H54 (cell line): ENCODE data around the gene H1-8.

Source experiments
- DNase-seq: peaks from one replicate; pipeline ENCODE4 v3.0.0; 2011; ENCODE audit warnings: low spot score, mixed read lengths; ENCODE audit not compliant: insufficient read length
- FAIRE-seq: peaks from 3 replicates; lab custom pipeline; 2011; peaks lifted over from hg19 to GRCh38; lab: Jason Lieb, UNC
- POLR2A ChIP-seq: IDR thresholded peaks from 2 replicates; pipeline ENCODE4 v1.6.1; 2011; ENCODE audit warnings: low read depth, mild to moderate bottlenecking, low read length

The H1-8 gene

GRCh38 chr3:129584631-129585030 lies 41.7 kb downstream of the H1-8 start:
- FAIRE-seq (no peak), DNase-seq (no peak)
- no peak for TF ChIP-seq POLR2A

GRCh38 chr3:129585949-129586657 lies 43.1 kb downstream of the H1-8 start:
- TF ChIP-seq POLR2A = no peak
- no peak for FAIRE-seq
- no peak for DNase-seq

GRCh38 chr3:129586746-129587430 lies 43.9 kb downstream of the H1-8 start:
- TF ChIP-seq POLR2A = no peak
- no peak for FAIRE-seq
- DNase-seq = no peak

GRCh38 chr3:129587566-129588210 lies 44.7 kb downstream of the H1-8 start:
- DNase-seq = no peak
- no peak for FAIRE-seq
- TF ChIP-seq POLR2A = no peak

GRCh38 chr3:129590215-129590614 lies 47.2 kb downstream of the H1-8 start:
- FAIRE-seq (no peak), DNase-seq (no peak)
- TF ChIP-seq POLR2A = no peak

DNA sequence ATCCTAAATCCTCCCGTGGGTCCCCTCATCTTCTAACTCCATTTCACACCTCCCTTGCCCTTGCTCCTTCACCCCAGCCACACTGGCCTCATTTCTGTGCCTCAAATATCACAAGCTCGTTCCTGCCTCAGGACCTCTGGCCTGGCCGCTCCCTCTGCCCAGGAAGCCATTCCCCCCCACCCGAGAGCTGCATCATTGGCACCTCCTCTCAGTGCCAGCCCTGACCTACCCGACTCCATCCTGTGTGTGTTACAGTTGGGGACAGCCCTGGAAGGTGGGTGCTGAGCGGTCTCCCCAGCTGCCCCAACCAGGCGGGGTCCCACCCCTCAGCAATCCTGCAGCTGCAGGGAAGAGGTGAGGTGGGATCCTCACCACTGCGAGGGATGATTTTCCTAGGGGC lies 49.0 kb downstream of the H1-8 start:
- DNase-seq = no peak
- FAIRE-seq = no peak
- TF ChIP-seq POLR2A = no peak

GRCh38 chr3:129592381-129593131 lies 49.6 kb downstream of the H1-8 start:
- FAIRE-seq = no peak

DNA sequence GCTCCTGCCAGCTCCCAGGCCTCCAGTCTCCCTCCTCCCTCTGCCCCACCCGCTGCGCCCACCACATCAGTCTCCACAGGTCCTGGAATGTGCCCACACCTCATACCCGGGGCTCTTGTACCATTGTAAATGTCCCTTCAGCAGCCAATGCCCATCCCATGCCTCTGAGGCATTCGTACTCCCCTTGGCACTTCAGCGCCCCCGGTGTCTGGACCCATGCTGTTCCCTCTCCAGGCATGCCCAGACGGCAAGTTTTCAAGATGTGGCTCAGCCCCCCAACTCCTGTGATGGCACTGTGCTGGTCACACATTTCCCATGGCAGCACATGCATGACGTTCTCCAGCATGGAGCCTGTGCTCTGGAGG lies 50.2 kb downstream of the H1-8 start:
- DNase-seq (no peak), FAIRE-seq (no peak)
- no peak for TF ChIP-seq POLR2A

More at GRCh38 chr3:129592381-129593131, 49.6 kb downstream of the H1-8 start:
- TF ChIP-seq POLR2A = no peak
- DNase-seq = no peak

GRCh38 chr3:129593595-129594339 lies 50.8 kb downstream of the H1-8 start:
- no peak for FAIRE-seq

DNA sequence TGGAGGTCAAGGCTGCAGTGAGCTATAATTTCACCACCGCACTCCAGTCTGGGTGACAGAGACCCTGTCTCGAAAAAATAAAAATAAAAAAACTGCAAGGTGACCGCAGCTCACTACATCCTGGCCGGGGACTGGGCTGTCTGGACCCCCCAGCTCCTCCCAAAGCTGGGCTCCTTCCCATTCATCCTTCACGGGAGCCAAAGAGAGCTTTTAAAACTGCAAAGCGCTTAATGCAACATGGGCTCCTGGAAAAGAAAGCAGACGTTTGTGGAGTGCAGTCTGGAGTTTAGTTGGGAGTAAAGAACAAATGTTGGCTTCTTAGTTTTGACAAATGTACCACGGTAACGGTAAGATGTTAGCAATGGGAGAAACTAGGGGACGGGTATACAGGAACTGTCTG lies 51.4 kb downstream of the H1-8 start:
- FAIRE-seq (no peak), DNase-seq (no peak)
- TF ChIP-seq POLR2A = no peak

More at GRCh38 chr3:129593595-129594339, 50.8 kb downstream of the H1-8 start:
- TF ChIP-seq POLR2A = no peak
- no peak for DNase-seq

GRCh38 chr3:129594907-129595390 lies 52.0 kb downstream of the H1-8 start:
- FAIRE-seq (no peak), DNase-seq (no peak)
- no peak for TF ChIP-seq POLR2A

DNA sequence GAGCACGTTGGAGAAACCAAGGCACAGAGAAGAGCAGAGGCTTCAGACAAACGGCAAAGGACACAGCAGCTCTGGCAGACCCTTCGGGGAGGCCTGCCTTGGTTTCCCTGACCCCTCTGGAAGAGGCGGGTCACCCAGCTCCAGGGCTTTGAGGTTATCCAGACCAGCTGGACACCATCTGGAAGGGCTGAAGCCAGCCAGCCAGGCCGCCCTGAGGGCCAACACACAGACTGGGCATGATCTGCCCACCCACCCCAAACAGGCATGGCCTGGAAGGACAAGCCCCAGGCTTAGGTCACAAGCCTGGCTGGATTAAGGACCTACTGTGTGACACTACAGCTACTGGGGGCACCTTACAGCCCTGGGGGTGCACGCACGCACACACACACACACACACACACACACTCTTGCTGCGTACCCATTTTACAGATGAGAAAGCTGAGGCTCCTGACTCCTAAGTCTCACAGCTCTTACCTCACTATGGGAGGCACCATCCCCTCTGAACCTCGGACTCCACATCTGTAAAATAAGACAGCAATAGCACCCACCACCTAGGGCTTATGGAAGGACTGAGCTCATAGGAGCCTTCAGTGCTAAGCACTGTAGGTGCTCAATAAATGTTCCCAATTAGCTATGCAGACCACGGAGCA lies 52.7 kb downstream of the H1-8 start:
- TF ChIP-seq POLR2A = no peak
- FAIRE-seq (no peak), DNase-seq (no peak)
